SK-N-SH (cell line): Measurements from ENCODE around the gene SEMA3A. TPM values are rescaled to one million over a fixed set of nuclear protein-coding genes. Genes with fewer than 3 reads are reported as not detected.
"Not testable (repeated sequence)": the region's sequence is repeated elsewhere in the genome, so short reads cannot be mapped to it uniquely, and the experiment has no call there.

Experiments
- CTCF ChIA-PET: fragments of 300-600, 350-600 bp; formaldehyde crosslinking; extraction: SDS; loops from one replicate; lab custom pipeline; 2021; lab: Yijun Ruan, JAX
- POLR2A ChIA-PET: fragments of 350-600 bp; sonication (Branson Sonifier 250); formaldehyde crosslinking; extraction: SDS; loops from one replicate; lab custom pipeline; 2020; ENCODE audit warnings: antibody characterized with exemption, inconsistent platforms; lab: Yijun Ruan, JAX
- DNase-seq: peaks from one replicate; pipeline ENCODE4 v3.0.0; 2012
- H2AFZ ChIP-seq: fragments of 200-600 bp; sonication (generic); 2 replicates; pipeline ENCODE4 v1.8.1; 2016; ENCODE audit warnings: antibody characterized with exemption, mild to moderate bottlenecking, low read depth
- H3F3A ChIP-seq: fragments of 200-600 bp; sonication (generic); replicated peaks from 2 replicates; pipeline ENCODE3; 2016; ENCODE audit warnings: antibody characterized with exemption, mild to moderate bottlenecking; ENCODE audit not compliant: insufficient read depth
- H3K27ac ChIP-seq, 2 experiments: fragments of 200-500 bp in 1 of 2; fragments of 200-600 bp in 1 of 2; sonication (Bioruptor generic) in 1 of 2; sonication (generic), shearing (Covaris generic) in 1 of 2; 2 replicates each; pipeline versions ENCODE4 v1.5.1 to v1.6.1; 2014 to 2016; ENCODE audit warnings: low read depth in 2 of 2, inconsistent platforms in 1 of 2, low read length in 1 of 2, mild to moderate bottlenecking in 1 of 2, mixed read lengths in 1 of 2
- H3K27me3 ChIP-seq: fragments of 200-600 bp; sonication (generic), shearing (Covaris generic); 2 replicates; pipeline ENCODE4 v1.6.1; 2016; ENCODE audit warnings: mixed run types; ENCODE audit not compliant: insufficient read depth
- H3K36me3 ChIP-seq, 2 experiments: fragments of 200-500 bp in 1 of 2; fragments of 200-600 bp in 1 of 2; sonication (Bioruptor generic) in 1 of 2; sonication (generic) in 1 of 2; replicated peaks in 1 of 2; 2 replicates each; pipeline versions ENCODE3 to v1.5.1; 2014 to 2016; ENCODE audit warnings: low read length in 1 of 2, mild to moderate bottlenecking in 1 of 2; ENCODE audit not compliant: insufficient read depth in 2 of 2, control insufficient read depth in 1 of 2
- H3K4me1 ChIP-seq, 2 experiments: fragments of 200-500 bp in 1 of 2; fragments of 200-600 bp in 1 of 2; sonication (Bioruptor generic) in 1 of 2; sonication (generic), shearing (Covaris generic) in 1 of 2; 2 replicates each; pipeline versions ENCODE4 v1.5.1 to v1.6.1; 2014 to 2016; ENCODE audit warnings: low read depth in 1 of 2, low read length in 1 of 2, mixed run types in 1 of 2; ENCODE audit not compliant: insufficient read depth in 2 of 2, control insufficient read depth in 1 of 2
- H3K4me2 ChIP-seq: fragments of 200-600 bp; sonication (generic), shearing (Covaris generic); 2 replicates; pipeline ENCODE4 v1.6.1; 2017; ENCODE audit warnings: mixed run types
- H3K4me3 ChIP-seq, 2 experiments: fragments of 200-500 bp in 1 of 2; fragments of 200-600 bp in 1 of 2; sonication (Bioruptor generic) in 1 of 2; sonication (generic), shearing (Covaris generic) in 1 of 2; 2 replicates each; pipeline versions ENCODE4 v1.5.1 to v1.8.1; 2014 to 2016; ENCODE audit warnings: low read depth in 2 of 2, inconsistent platforms in 1 of 2, low read length in 1 of 2, mild to moderate bottlenecking in 1 of 2, mixed read lengths in 1 of 2, moderate library complexity in 1 of 2
- H3K79me2 ChIP-seq: fragments of 200-600 bp; sonication (generic); 2 replicates; pipeline ENCODE4 v1.8.1; 2017; ENCODE audit warnings: mild to moderate bottlenecking; ENCODE audit not compliant: insufficient read depth
- H3K9ac ChIP-seq: fragments of 200-600 bp; sonication (generic); 2 replicates; pipeline ENCODE4 v1.6.1; 2017; ENCODE audit warnings: mixed run types
- H3K9me2 ChIP-seq: fragments of 200-600 bp; sonication (generic); 2 replicates; pipeline ENCODE4 v1.6.1; 2017; ENCODE audit warnings: mixed run types
- H3K9me3 ChIP-seq: fragments of 200-600 bp; sonication (generic); 2 replicates; pipeline ENCODE4 v1.6.1; 2017; ENCODE audit warnings: mixed run types, mild to moderate bottlenecking, moderate library complexity
- H4K20me1 ChIP-seq: fragments of 200-600 bp; sonication (generic); 2 replicates; pipeline ENCODE4 v1.6.1; 2017; ENCODE audit warnings: mild to moderate bottlenecking, mixed run types; ENCODE audit not compliant: insufficient read depth
- FOSL2 ChIP-seq: IDR thresholded peaks from 2 replicates; pipeline ENCODE4 v1.4.0; 2012; ENCODE audit warnings: low read depth, mild to moderate bottlenecking, moderate library complexity, borderline replicate concordance
- GABPA ChIP-seq: IDR thresholded peaks from 2 replicates; pipeline ENCODE4 v1.4.0; 2012; ENCODE audit warnings: low read depth, mild to moderate bottlenecking
- JUND ChIP-seq: IDR thresholded peaks from 2 replicates; pipeline ENCODE4 v1.4.0; 2012
- MXI1 ChIP-seq: IDR thresholded peaks from 2 replicates; pipeline ENCODE4 v1.6.1; 2012; ENCODE audit warnings: mild to moderate bottlenecking, low read depth, low read length, improper control_type of control experiment
- PBX3 ChIP-seq: IDR thresholded peaks from 2 replicates; pipeline ENCODE4; 2012
- RFX5 ChIP-seq: IDR thresholded peaks from 2 replicates; pipeline ENCODE4 v1.6.1; 2012; ENCODE audit warnings: mild to moderate bottlenecking, improper control_type of control experiment, low read length
- USF2 ChIP-seq: fragments of 150-350 bp; IDR thresholded peaks from 2 replicates; pipeline ENCODE4 v1.6.1; 2017; ENCODE audit warnings: antibody characterized with exemption, low read length, low read depth, borderline replicate concordance
- WGBS: methylation state at CpG from one replicate; pipeline ENCODE4 v1.1.6; 2017; ENCODE audit warnings: low lambda C conversion rate; 5-methylcytosine and 5-hydroxymethylcytosine counted together
- polyA plus RNA-seq, 3 experiments: library from polyadenylated mRNA; depleted of rRNA; stranded (reverse); fragments of >200 nt; gene quantifications; 2 replicates each; pipeline ENCODE4 v1.2.3, GENCODE V29; 2012

The SEMA3A gene
- polyA plus RNA-seq, 1 of the 3 experiments (the other 2 are of a cell fraction) = 15.9 TPM

- Histone ChIP-seq H3K36me3 (no peaks in the 10 kb centered on the region), H2AFZ (no peak overlapping the region), H4K20me1 (no peaks in the 10 kb centered on the region), H3K79me2 (no peaks in the 10 kb centered on the region), H3K9ac (no peak overlapping the region), H3K9me2 (no peaks in the 10 kb centered on the region), H3K27ac (peak overlapping the region in 1 of 2 experiments; percentile 4; a peak in 1 of 4 replicates), H3K4me1 (0 out of 4 replicates have a peak, but pooled peaks cover 0 to 6% of the 10 kb centered on the region in 2 experiments), H3K27me3 (no peaks in the 10 kb centered on the region), H3K9me3 (no peaks in the 10 kb centered on the region), H3F3A (peaks cover 8% of the 10 kb centered on the region), H3K4me3 (no peak overlapping the region), H3K4me2 (no peak overlapping the region)
- no peak for DNase-seq
- 16% methylated on average over 1 of the region's 1 CpG for WGBS
- TF ChIP-seq JUND (peak; percentile 49; the same call in 1 of the 2 replicates), USF2 (no peak), PBX3 (peak; percentile 81), FOSL2 (peak; percentile 43; the same call in 1 of the 2 replicates)
- ChIA-PET POLR2A (no interaction called here), CTCF (interaction anchor here (0.9 to 1.2 kb wide), 4 partner anchors 21 to 269 kb away, joined by 3 to 5 read pairs (median 3); partner anchors contain the start of gene SEMA3A)
Measured at GRCh38 chr7:84216472-84216871, 21.9 kb upstream of the SEMA3A start.

DNA sequence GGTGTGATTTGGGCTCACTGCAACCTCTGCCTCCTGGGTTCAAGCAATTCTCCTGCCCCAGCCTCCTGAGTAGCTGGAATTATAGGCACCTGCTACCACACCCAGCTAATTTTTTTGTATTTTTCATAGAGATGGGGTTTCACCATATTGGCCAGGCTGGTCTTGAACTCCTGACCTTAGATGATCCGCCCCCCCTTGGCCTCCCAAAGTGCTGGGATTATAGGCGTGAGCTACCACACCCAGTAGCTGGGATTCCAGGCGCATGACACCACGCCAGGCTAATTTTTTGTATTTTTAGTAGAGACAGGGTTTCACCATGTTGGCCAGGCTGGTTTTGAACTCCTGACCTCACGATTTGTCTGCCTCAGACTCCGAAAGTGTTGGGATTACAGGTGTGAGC is 20.2 kb upstream of the SEMA3A start:
- DNase-seq, H3K79me2 ChIP-seq, H3K9ac ChIP-seq, H3K36me3 ChIP-seq, H3K4me1 ChIP-seq, H3F3A ChIP-seq, H3K27me3 ChIP-seq, H3K4me2 ChIP-seq, H3K4me3 ChIP-seq, H2AFZ ChIP-seq, H3K9me3 ChIP-seq, H3K9me2 ChIP-seq, CTCF ChIA-PET, H3K27ac ChIP-seq, H4K20me1 ChIP-seq: not testable (repeated sequence)
- POLR2A ChIA-PET = interaction anchor here (0.7 kb wide), 1 partner anchor 298 kb away, joined by 4 read pairs; no protein-coding TSS in a partner anchor
- 88% methylated on average over 6 of the region's 6 CpGs for WGBS

- CTCF ChIA-PET = no interaction called here
- Histone ChIP-seq H4K20me1 (no peaks in the 10 kb centered on the region), H3K36me3 (no peaks in the 10 kb centered on the region), H3K4me2 (no peak overlapping the region), H3K9me2 (no peaks in the 10 kb centered on the region), H3K27ac (no peak overlapping the region), H3K4me3 (no peak overlapping the region), H3K79me2 (no peaks in the 10 kb centered on the region), H3K9me3 (no peaks in the 10 kb centered on the region), H3K9ac (no peak overlapping the region), H3K27me3 (no peaks in the 10 kb centered on the region), H3K4me1 (peaks cover 0 to 6% of the 10 kb centered on the region in 2 experiments; a peak in 1 of 4 replicates), H2AFZ (no peak overlapping the region), H3F3A (no peaks in the 10 kb centered on the region)
- DNase-seq = no peak
- WGBS = 96% methylated on average over 3 of the region's 3 CpGs
- no peak for TF ChIP-seq FOSL2
- no peak for TF ChIP-seq JUND
- TF ChIP-seq MXI1 = no peak
- no peak for TF ChIP-seq GABPA
- no peak for TF ChIP-seq RFX5
- POLR2A ChIA-PET = no interaction called here
Measured at GRCh38 chr7:84210301-84210700, 15.7 kb upstream of the SEMA3A start.
